ENCODE results near the gene DGKI. TPM values are rescaled to one million over a fixed set of nuclear protein-coding genes. Genes with fewer than 3 reads are reported as not detected.

The DGKI gene
- total RNA-seq, 1 experiment from 2014 or later, result 0.15 TPM

GRCh38 chr7:137386966-137387365, 459.8 kb downstream of the DGKI start:
- Histone ChIP-seq H4K20me1 (ENCODE audit: insufficient read depth) (no peaks in the 10 kb centered on the region), H3K9me3 (ENCODE audit: control insufficient read depth in 1 of 2, insufficient read depth in 1 of 2, low read depth in 1 of 2, low read length in 2 of 2) (no peaks in the 10 kb centered on the region; a peak in 2 of 4 replicates), H3K9ac (ENCODE audit: low read length) (no peak overlapping the region), H3K79me2 (ENCODE audit: insufficient read depth, low read length) (no peaks in the 10 kb centered on the region), H3K9me2 (ENCODE audit: insufficient read depth) (no peaks in the 10 kb centered on the region), H3K36me3 (ENCODE audit: control insufficient read depth in 1 of 2, insufficient read depth in 2 of 2, low read length in 2 of 2) (no peaks in the 10 kb centered on the region), H3K27me3 (ENCODE audit: insufficient read depth, low read length) (no peaks in the 10 kb centered on the region), H3K4me3 (replicated peaks in 1 of 2; ENCODE audit: low read depth in 1 of 2, low read length in 2 of 2) (no peak overlapping the region), H3K27ac (ENCODE audit: low read depth, low read length) (no peak overlapping the region), H3K4me2 (ENCODE audit: low read length) (no peak overlapping the region), H2AFZ (ENCODE audit: low read depth, low read length, poor library complexity, severe bottlenecking) (no peak overlapping the region), H3K4me1 (ENCODE audit: control insufficient read depth in 1 of 2, insufficient read depth in 2 of 2, low read length in 2 of 2) (no peaks in the 10 kb centered on the region)
- TF ChIP-seq TCF7L2 (IDR thresholded peaks at IDR 0.05; ENCODE audit: borderline replicate concordance, extremely low read depth, insufficient read depth, insufficient read length), result no peak
- TF ChIP-seq MAX (IDR thresholded peaks at IDR 0.05), result no peak
- TF ChIP-seq SIN3A (IDR thresholded peaks at IDR 0.05; ENCODE audit: low read depth), result no peak
- TF ChIP-seq ZNF274 (IDR thresholded peaks at IDR 0.05; ENCODE audit: low read depth, low read length), result no peak
- TF ChIP-seq EZH2 (IDR thresholded peaks at IDR 0.05), result no peak
- TF ChIP-seq POLR2AphosphoS5 (IDR thresholded peaks at IDR 0.05; ENCODE audit: low read depth, low read length), result no peak
- TF ChIP-seq JUND (IDR thresholded peaks at IDR 0.05), result no peak
- TF ChIP-seq ELF1 (IDR thresholded peaks at IDR 0.05; ENCODE audit: borderline replicate concordance, low read depth), result no peak
- no peak for TF ChIP-seq ATF3 (IDR thresholded peaks at IDR 0.05)
- no peak for TF ChIP-seq ZBTB33 (IDR thresholded peaks at IDR 0.05; ENCODE audit: extremely low read depth, insufficient replicate concordance, low read length)
- no peak for TF ChIP-seq EZH2phosphoT487 (IDR thresholded peaks at IDR 0.05; ENCODE audit: borderline replicate concordance)
- no peak for TF ChIP-seq REST (IDR thresholded peaks at IDR 0.05; ENCODE audit: low read depth)
- TF ChIP-seq SP1 (IDR thresholded peaks at IDR 0.05; ENCODE audit: low read depth), result no peak
- no peak for TF ChIP-seq YY1 (IDR thresholded peaks at IDR 0.05; ENCODE audit: extremely low read depth, insufficient replicate concordance, low read depth, low read length)
- no peak for TF ChIP-seq RAD21 (IDR thresholded peaks at IDR 0.05; ENCODE audit: low read depth)
- no peak for TF ChIP-seq ZFX (IDR thresholded peaks at IDR 0.05)
- TF ChIP-seq SRF (IDR thresholded peaks at IDR 0.05; ENCODE audit: low read depth), result no peak
- TF ChIP-seq CEBPB (IDR thresholded peaks at IDR 0.05; ENCODE audit: low read depth), result no peak
- no peak for TF ChIP-seq FOSL1 (IDR thresholded peaks at IDR 0.05; ENCODE audit: low read depth)
- TF ChIP-seq POLR2A (IDR thresholded peaks at IDR 0.05; ENCODE audit: borderline replicate concordance, extremely low read depth, insufficient read depth, insufficient read length), result no peak
- ChIA-PET RAD21 (ENCODE audit: low non-redundant PET in 1 of 2, low total read pairs in 2 of 2, uncharacterized antibody in 2 of 2, unreplicated experiment in 2 of 2) (no interaction called here), POLR2A (no interaction called here), CTCF (no interaction called here)
- intact Hi-C loops (cut with micrococcal nuclease), result no loop called here
- ATAC-seq, result no peak
- no peak for DNase-seq (ENCODE audit: low read depth, low spot score)
- no TSS peak for BruUV-seq (replicated peaks)

All from HCT116 (cell line).